Right lung (tissue), 5 donors: ENCODE measurements around the gene NXNL2. TPM values are rescaled to one million over a fixed set of nuclear protein-coding genes. Genes with fewer than 3 reads are reported as not detected.

ENCODE experiments used
- DNase-seq, 2 donors: peaks; one replicate each; pipeline ENCODE4 v3.0.0-alpha.2; 2013
- polyA plus RNA-seq, 5 donors: library from polyadenylated mRNA; unstranded; fragments of 120-200 nt; gene quantifications; one replicate each; pipeline versions ENCODE4 v1.2.1 to v1.2.3, GENCODE V29; 2013; ENCODE audit warnings: inconsistent platforms in 1 of 5, low replicate concordance in 1 of 5; ENCODE audit not compliant: insufficient read length in 5 of 5, insufficient read depth in 1 of 5

Gene NXNL2
- polyA plus RNA-seq, 5 donors: 0.55 to 1.2 (median 0.95) TPM

GRCh38 chr9:88531920-88532698, 2.9 kb upstream of the NXNL2 start:
- peak; percentile 28 to 31 for DNase-seq

GRCh38 chr9:88533951-88534455, 975 bp upstream of the NXNL2 start:
- DNase-seq: peak in 1 of 2 donors; percentile 31

- DNase-seq: peak in 1 of 2 donors; percentile 14
Measured at GRCh38 chr9:88535226-88536022, 446 bp downstream of the NXNL2 start.

GRCh38 chr9:88536023-88536324, 996 bp downstream of the NXNL2 start:
- DNase-seq: no peak

- DNase-seq: peak; percentile 15 to 36
Measured at GRCh38 chr9:88536951-88537760, 2.2 kb downstream of the NXNL2 start.

GRCh38 chr9:88537761-88538091, 2.7 kb downstream of the NXNL2 start:
- peak; percentile 79 to 85 for DNase-seq

- no peak for DNase-seq
Measured at GRCh38 chr9:88538311-88539085, 3.5 kb downstream of the NXNL2 start.

GRCh38 chr9:88539246-88539645, 4.3 kb downstream of the NXNL2 start:
- DNase-seq: no peak

GRCh38 chr9:88540251-88540763, 5.3 kb downstream of the NXNL2 start:
- no peak for DNase-seq

GRCh38 chr9:88544245-88544644, 9.3 kb downstream of the NXNL2 start:
- no peak for DNase-seq

- no peak for DNase-seq
Measured at GRCh38 chr9:88551546-88552137, 16.7 kb downstream of the NXNL2 start.

GRCh38 chr9:88553350-88553749, 18.4 kb downstream of the NXNL2 start:
- DNase-seq: no peak

- DNase-seq: no peak
Measured at GRCh38 chr9:88555268-88555980, 20.4 kb downstream of the NXNL2 start.

GRCh38 chr9:88559661-88560060, 24.7 kb downstream of the NXNL2 start:
- no peak for DNase-seq

GRCh38 chr9:88567870-88568269, 32.9 kb downstream of the NXNL2 start:
- DNase-seq: no peak

- DNase-seq: no peak
Measured at GRCh38 chr9:88571419-88571818, 36.4 kb downstream of the NXNL2 start.

- DNase-seq: no peak
Measured at GRCh38 chr9:88572684-88573083, 37.7 kb downstream of the NXNL2 start.

GRCh38 chr9:88574953-88575352, 40.0 kb downstream of the NXNL2 start:
- DNase-seq: peak; percentile 44 to 52

GRCh38 chr9:88577256-88578120, 42.5 kb downstream of the NXNL2 start:
- DNase-seq: no peak
